PC-9 (cell line): Measurements from ENCODE around the gene OR10H2. TPM values are rescaled to one million over a fixed set of nuclear protein-coding genes. Genes with fewer than 3 reads are reported as not detected.
A peak's percentile ranks its signal among the peaks of the same experiment; 100 is the strongest.
"Not testable (repeated sequence)": the region's sequence is repeated elsewhere in the genome, so short reads cannot be mapped to it uniquely, and the experiment has no call there.

ENCODE experiments used
- BruUV-seq: library from RNA; stranded (reverse); fragments of 400-500 nt; replicated peaks from 2 replicates; lab custom pipeline; 2021; lab: Mats Ljungman, UMichigan
- CTCF ChIA-PET: fragments of 300-600 bp; sonication (Branson Sonifier 250); formaldehyde crosslinking; loops from one replicate; lab custom pipeline; 2022; ENCODE audit warnings: antibody characterized with exemption; lab: Charles Lee
- POLR2A ChIA-PET: fragments of 300-600 bp; sonication (Branson Sonifier 250); formaldehyde crosslinking; loops from one replicate; lab custom pipeline; 2022; ENCODE audit warnings: antibody characterized with exemption; ENCODE audit not compliant: unreplicated experiment; lab: Charles Lee
- DNase-seq, 2 experiments: peaks; one replicate each; pipeline versions ENCODE4 v3.0.0 to v3.0.0-alpha.2; 2015 to 2022; ENCODE audit warnings: mixed read lengths in 1 of 2
- H2AFZ ChIP-seq: fragments of 200-600 bp; sonication (generic); 2 replicates; pipeline ENCODE4 v1.8.1; 2017; ENCODE audit warnings: antibody characterized with exemption
- H3F3A ChIP-seq: fragments of 200-600 bp; sonication (generic); 2 replicates; pipeline ENCODE4 v1.8.1; 2017; ENCODE audit warnings: antibody characterized with exemption, mild to moderate bottlenecking, low read depth; ENCODE audit not compliant: insufficient read depth
- H3K27ac ChIP-seq: fragments of 200-600 bp; sonication (generic); 2 replicates; pipeline ENCODE4 v1.6.1; 2016; ENCODE audit warnings: mixed run types
- H3K27me3 ChIP-seq: fragments of 200-600 bp; sonication (generic); 2 replicates; pipeline ENCODE4 v1.6.1; 2016; ENCODE audit warnings: low read depth, mixed run types; ENCODE audit not compliant: insufficient read depth
- H3K36me3 ChIP-seq: fragments of 200-600 bp; sonication (generic); 2 replicates; pipeline ENCODE4 v1.6.1; 2016; ENCODE audit warnings: low read depth, mixed run types
- H3K4me1 ChIP-seq: fragments of 200-600 bp; sonication (generic); replicated peaks from 2 replicates; pipeline ENCODE4 v1.6.1; 2016; ENCODE audit warnings: mixed run types; ENCODE audit not compliant: insufficient read depth
- H3K4me2 ChIP-seq: fragments of 200-600 bp; sonication (generic); 2 replicates; pipeline ENCODE4 v1.6.1; 2017; ENCODE audit warnings: mixed run types
- H3K4me3 ChIP-seq: fragments of 200-600 bp; sonication (generic); 2 replicates; pipeline ENCODE4 v1.6.1; 2016; ENCODE audit warnings: mixed run types
- H3K79me2 ChIP-seq: fragments of 200-600 bp; sonication (generic); 2 replicates; pipeline ENCODE4 v1.6.1; 2017; ENCODE audit warnings: low read depth, mixed run types
- H3K9me2 ChIP-seq: fragments of 200-600 bp; sonication (generic); 2 replicates; pipeline ENCODE4 v1.8.1; 2017; ENCODE audit warnings: mild to moderate bottlenecking; ENCODE audit not compliant: insufficient read depth
- H3K9me3 ChIP-seq: fragments of 200-600 bp; sonication (generic); 2 replicates; pipeline ENCODE4 v1.8.1; 2016; ENCODE audit warnings: low read depth; ENCODE audit not compliant: insufficient read depth
- H4K20me1 ChIP-seq: fragments of 200-600 bp; sonication (generic); 2 replicates; pipeline ENCODE4 v1.8.1; 2017; ENCODE audit not compliant: insufficient read depth
- EZH2 ChIP-seq: fragments of 200-600 bp; sonication (generic); IDR thresholded peaks from 2 replicates; pipeline ENCODE4 v1.8.0; 2017; ENCODE audit warnings: antibody characterized with exemption, low read depth
- intact Hi-C: fragments of 100-400 bp; cut with micrococcal nuclease; formaldehyde crosslinking; loops from one replicate; pipeline ENCODE4 v1.10.0; 2022; ENCODE audit not compliant: unreplicated experiment
- total RNA-seq: library from RNA; stranded (reverse); gene quantifications from 2 replicates; pipeline ENCODE4 v1.2.3, GENCODE V29; 2021
- TF ChIP-seq, protein P1 (sequence below): fragments of 200-600 bp; sonication (generic); conservative IDR thresholded peaks from 2 replicates; pipeline ENCODE4 v1.6.1; 2017; ENCODE audit warnings: mixed run types, antibody characterized with exemption, mild to moderate bottlenecking, moderate library complexity

The OR10H2 gene
- total RNA-seq, 1 experiment from 2014 or later = not detected

DNA sequence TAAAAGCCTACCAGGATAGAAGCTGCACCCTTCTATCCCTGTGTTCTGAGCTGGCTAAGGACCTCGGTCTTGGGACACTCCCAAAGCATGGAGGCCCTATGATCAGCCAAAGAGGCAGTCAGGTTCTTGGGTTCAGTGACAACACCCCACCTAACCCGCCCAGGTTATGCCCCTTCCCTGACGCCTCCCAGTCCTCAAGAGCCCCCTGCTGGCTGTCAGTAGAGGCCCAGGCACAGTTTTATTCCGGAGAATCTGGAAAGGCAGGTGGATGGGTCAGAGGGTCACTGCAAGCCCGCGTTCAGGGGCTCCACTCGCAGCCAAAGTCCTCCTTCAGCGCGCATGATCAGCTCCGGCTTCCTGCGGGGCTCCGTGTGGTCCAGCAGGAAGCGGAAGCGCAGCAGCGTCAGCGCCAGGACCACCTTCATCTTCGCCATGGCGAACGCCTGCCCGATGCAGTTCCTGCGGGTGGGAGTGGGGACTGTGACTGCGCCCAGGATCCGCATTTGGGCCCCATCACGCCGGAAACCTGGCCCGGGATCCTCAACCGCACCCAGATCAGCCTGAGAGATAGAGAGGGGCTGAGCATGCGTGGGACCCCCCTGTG, 32.2 kb downstream of the OR10H2 start:
- no peak overlapping the region for H3K27ac ChIP-seq
- 0 out of 2 replicates have a peak, but pooled peaks cover 3% of the 10 kb centered on the region for H3K9me3 ChIP-seq
- H2AFZ ChIP-seq = no peak overlapping the region
- no peak overlapping the region for H3K4me3 ChIP-seq
- H3K4me1 ChIP-seq = no peaks in the 10 kb centered on the region
- intact Hi-C loops = no loop called here
- ChIA-PET CTCF (no interaction called here), POLR2A (no interaction called here)
- TF ChIP-seq EZH2 = no peak
- TF ChIP-seq, protein P1, sequence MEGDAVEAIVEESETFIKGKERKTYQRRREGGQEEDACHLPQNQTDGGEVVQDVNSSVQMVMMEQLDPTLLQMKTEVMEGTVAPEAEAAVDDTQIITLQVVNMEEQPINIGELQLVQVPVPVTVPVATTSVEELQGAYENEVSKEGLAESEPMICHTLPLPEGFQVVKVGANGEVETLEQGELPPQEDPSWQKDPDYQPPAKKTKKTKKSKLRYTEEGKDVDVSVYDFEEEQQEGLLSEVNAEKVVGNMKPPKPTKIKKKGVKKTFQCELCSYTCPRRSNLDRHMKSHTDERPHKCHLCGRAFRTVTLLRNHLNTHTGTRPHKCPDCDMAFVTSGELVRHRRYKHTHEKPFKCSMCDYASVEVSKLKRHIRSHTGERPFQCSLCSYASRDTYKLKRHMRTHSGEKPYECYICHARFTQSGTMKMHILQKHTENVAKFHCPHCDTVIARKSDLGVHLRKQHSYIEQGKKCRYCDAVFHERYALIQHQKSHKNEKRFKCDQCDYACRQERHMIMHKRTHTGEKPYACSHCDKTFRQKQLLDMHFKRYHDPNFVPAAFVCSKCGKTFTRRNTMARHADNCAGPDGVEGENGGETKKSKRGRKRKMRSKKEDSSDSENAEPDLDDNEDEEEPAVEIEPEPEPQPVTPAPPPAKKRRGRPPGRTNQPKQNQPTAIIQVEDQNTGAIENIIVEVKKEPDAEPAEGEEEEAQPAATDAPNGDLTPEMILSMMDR = peak; percentile 65
- H3K9me2 ChIP-seq = no peaks in the 10 kb centered on the region
- no peaks in the 10 kb centered on the region for H4K20me1 ChIP-seq
- peak in 1 of 2 experiments; percentile 3 for DNase-seq
- H3K79me2 ChIP-seq = no peaks in the 10 kb centered on the region
- no peak overlapping the region for H3K4me2 ChIP-seq
- peaks cover 39% of the 10 kb centered on the region; the same call in 1 of the 2 replicates for H3K27me3 ChIP-seq
- BruUV-seq = no TSS peak
- H3F3A ChIP-seq = no peaks in the 10 kb centered on the region
- no peaks in the 10 kb centered on the region for H3K36me3 ChIP-seq

DNA sequence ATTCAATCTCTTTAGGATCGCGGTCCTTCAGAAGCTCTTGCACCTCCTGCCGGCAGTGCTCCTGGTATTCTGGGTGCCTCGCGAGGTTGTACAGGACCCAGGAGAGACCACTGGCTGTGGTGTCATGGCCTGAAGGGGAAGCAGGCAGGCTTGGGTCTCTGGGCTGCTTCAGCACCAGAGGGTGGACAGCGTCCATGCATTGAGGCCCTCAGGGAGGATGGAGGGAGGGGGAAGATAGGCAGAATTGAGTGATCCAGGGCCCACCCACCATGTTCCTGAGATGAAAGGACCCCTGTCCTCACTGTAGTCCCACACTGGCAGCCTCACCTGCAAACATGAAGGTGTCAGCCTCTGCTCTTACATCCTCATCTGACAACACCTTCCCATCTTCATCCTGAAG, 41.8 kb downstream of the OR10H2 start:
- no peaks in the 10 kb centered on the region for H3K4me1 ChIP-seq
- H3K27me3 ChIP-seq = peaks cover 54% of the 10 kb centered on the region
- POLR2A ChIA-PET = no interaction called here
- no peaks in the 10 kb centered on the region for H3K9me2 ChIP-seq
- no peak overlapping the region for H3K27ac ChIP-seq
- H3K9me3 ChIP-seq = no peaks in the 10 kb centered on the region
- peak in 1 of 2 experiments; percentile 4 for DNase-seq
- no peaks in the 10 kb centered on the region for H3F3A ChIP-seq
- no peak overlapping the region for H3K4me3 ChIP-seq
- H3K4me2 ChIP-seq = no peak overlapping the region
- H2AFZ ChIP-seq = no peak overlapping the region
- intact Hi-C loops = no loop called here
- no peak for TF ChIP-seq EZH2
- TF ChIP-seq, protein P1 = no peak
- BruUV-seq = no TSS peak
- no peaks in the 10 kb centered on the region for H3K36me3 ChIP-seq
- H3K79me2 ChIP-seq = no peaks in the 10 kb centered on the region
- CTCF ChIA-PET = no interaction called here
- H4K20me1 ChIP-seq = no peaks in the 10 kb centered on the region

DNA sequence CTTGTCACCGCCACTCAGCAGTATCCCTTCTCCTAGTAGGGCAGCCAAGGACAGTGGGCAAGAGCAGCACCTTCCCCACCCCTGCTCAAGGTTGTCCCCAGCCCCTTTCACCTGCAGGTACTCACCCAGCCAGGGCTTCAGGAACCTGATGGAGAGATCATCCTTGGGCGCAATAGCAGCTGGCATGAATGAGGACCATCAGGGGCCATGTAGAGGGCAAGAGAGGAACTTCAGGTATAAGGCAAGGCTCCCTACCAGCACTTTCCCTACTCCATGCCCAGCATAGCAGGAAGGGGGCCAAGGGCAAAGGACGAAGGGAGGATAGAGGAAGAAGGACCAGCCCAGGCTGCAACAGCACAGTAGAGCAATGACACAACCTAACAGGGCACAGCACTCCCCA, 46.3 kb downstream of the OR10H2 start:
- intact Hi-C loops = not testable (repeated sequence)

DNA sequence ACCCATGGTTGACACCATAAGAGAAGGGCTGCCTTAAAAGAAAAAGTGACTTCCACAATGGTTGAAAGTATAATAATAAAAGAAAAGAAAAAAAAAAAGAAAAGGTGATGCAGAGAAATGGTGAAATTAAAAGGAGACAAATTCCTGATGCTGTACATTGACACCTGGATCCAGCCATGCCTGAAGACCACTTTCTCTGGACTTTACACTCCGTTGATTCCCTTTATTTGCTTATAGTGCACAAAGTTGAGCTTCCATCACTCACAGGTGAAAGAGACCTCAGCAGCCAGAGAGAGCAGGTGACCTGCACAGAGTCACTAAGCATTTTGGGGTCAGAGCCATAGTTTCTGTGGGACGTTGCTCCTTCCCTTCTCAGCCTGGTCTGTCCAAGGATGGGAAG, 47.4 kb downstream of the OR10H2 start:
- H3K4me3 ChIP-seq = no peak overlapping the region
- H3K4me1 ChIP-seq = peaks cover 4% of the 10 kb centered on the region; the same call in 1 of the 2 replicates
- H2AFZ ChIP-seq = no peak overlapping the region
- no TSS peak for BruUV-seq
- DNase-seq = no peak
- H4K20me1 ChIP-seq = no peaks in the 10 kb centered on the region
- ChIA-PET CTCF (no interaction called here), POLR2A (no interaction called here)
- H3K27ac ChIP-seq = no peak overlapping the region
- intact Hi-C loops = no loop called here
- H3K9me3 ChIP-seq = no peaks in the 10 kb centered on the region
- H3K4me2 ChIP-seq = no peak overlapping the region
- no peak for TF ChIP-seq EZH2
- TF ChIP-seq, protein P1 = no peak
- H3F3A ChIP-seq = peaks cover 8% of the 10 kb centered on the region; the same call in 1 of the 2 replicates
- H3K27me3 ChIP-seq = peaks cover 74% of the 10 kb centered on the region
- no peaks in the 10 kb centered on the region for H3K36me3 ChIP-seq
- no peaks in the 10 kb centered on the region for H3K79me2 ChIP-seq
- H3K9me2 ChIP-seq = no peaks in the 10 kb centered on the region

More for the DNA sequence above, 46.3 kb downstream of the OR10H2 start:
- H3K4me2 ChIP-seq, H3K36me3 ChIP-seq, H3K27ac ChIP-seq, H3K4me1 ChIP-seq, H3K9me2 ChIP-seq, H4K20me1 ChIP-seq, DNase-seq, H3K4me3 ChIP-seq, BruUV-seq, H2AFZ ChIP-seq, H3F3A ChIP-seq, CTCF ChIA-PET, H3K79me2 ChIP-seq, POLR2A ChIA-PET, H3K9me3 ChIP-seq: not testable (repeated sequence)
- H3K27me3 ChIP-seq = peaks cover 79% of the 10 kb centered on the region
